Fibroblast of skin of scalp (primary cell): Measurements from ENCODE around the gene TAX1BP1.
"Not testable (repeated sequence)": the region's sequence is repeated elsewhere in the genome, so short reads cannot be mapped to it uniquely, and the experiment has no call there.

Experiments used
- DNase-seq: peaks from one replicate; pipeline ENCODE4 v3.0.0-alpha.2; 2013

Gene TAX1BP1

GRCh38 chr7:27739301-27739908 lies 557 bp upstream of the TAX1BP1 start:
- no peak for DNase-seq

- peak; percentile 66 for DNase-seq
Observed at GRCh38 chr7:27740449-27741086, 606 bp downstream of the TAX1BP1 start.

- DNase-seq: not testable (repeated sequence)
Observed at GRCh38 chr7:27742091-27742710, 2.2 kb downstream of the TAX1BP1 start.

- peak; percentile 74 for DNase-seq
Observed at GRCh38 chr7:27745064-27745583, 5.2 kb downstream of the TAX1BP1 start.

- no peak for DNase-seq
Observed at GRCh38 chr7:27746486-27746885, 6.5 kb downstream of the TAX1BP1 start.

- DNase-seq: no peak
Observed at GRCh38 chr7:27746978-27747377, 7.0 kb downstream of the TAX1BP1 start.

GRCh38 chr7:27747589-27748368 lies 7.8 kb downstream of the TAX1BP1 start:
- no peak for DNase-seq

- no peak for DNase-seq
Observed at GRCh38 chr7:27750316-27750715, 10.4 kb downstream of the TAX1BP1 start.

GRCh38 chr7:27751888-27752660 lies 12.1 kb downstream of the TAX1BP1 start:
- DNase-seq: no peak

GRCh38 chr7:27753863-27754262 lies 13.9 kb downstream of the TAX1BP1 start:
- DNase-seq: no peak

GRCh38 chr7:27756298-27756697 lies 16.3 kb downstream of the TAX1BP1 start:
- DNase-seq: no peak

- DNase-seq: peak; percentile 8
Observed at GRCh38 chr7:27759491-27759890, 19.5 kb downstream of the TAX1BP1 start.

- DNase-seq: no peak
Observed at GRCh38 chr7:27762062-27762461, 22.1 kb downstream of the TAX1BP1 start.

GRCh38 chr7:27763983-27764508 lies 24.1 kb downstream of the TAX1BP1 start:
- DNase-seq: no peak

GRCh38 chr7:27765841-27766240 lies 25.9 kb downstream of the TAX1BP1 start:
- no peak for DNase-seq

GRCh38 chr7:27767374-27767773 lies 27.4 kb downstream of the TAX1BP1 start:
- DNase-seq: peak; percentile 14

- no peak for DNase-seq
Observed at GRCh38 chr7:27771111-27771510, 31.1 kb downstream of the TAX1BP1 start.

GRCh38 chr7:27774717-27775328 lies 34.9 kb downstream of the TAX1BP1 start:
- DNase-seq: peak; percentile 50

GRCh38 chr7:27775782-27776181 lies 35.8 kb downstream of the TAX1BP1 start:
- DNase-seq: no peak

- no peak for DNase-seq
Observed at GRCh38 chr7:27777662-27778061, 37.7 kb downstream of the TAX1BP1 start.

GRCh38 chr7:27779873-27780272 lies 39.9 kb downstream of the TAX1BP1 start:
- DNase-seq: no peak

- no peak for DNase-seq
Observed at GRCh38 chr7:27781188-27781587, 41.2 kb downstream of the TAX1BP1 start.
